MM.1S (cell line): ENCODE results near the gene KLHDC3.

Source experiments
- DNase-seq: peaks from one replicate; pipeline ENCODE4 v3.0.0-alpha.2; 2015
- H2AFZ ChIP-seq: fragments of 300-600 bp; sonication (generic); 2 replicates; pipeline ENCODE4 v1.6.0; 2016; ENCODE audit warnings: antibody characterized with exemption, low read length
- H3F3A ChIP-seq: fragments of 300-600 bp; sonication (generic); 2 replicates; pipeline ENCODE4 v1.6.1; 2016; ENCODE audit warnings: mild to moderate bottlenecking, antibody characterized with exemption, low read length, moderate library complexity, mixed read lengths; ENCODE audit not compliant: insufficient read depth
- H3K27ac ChIP-seq: fragments of 300-600 bp; sonication (generic); 2 replicates; pipeline ENCODE4 v1.5.1; 2016; ENCODE audit warnings: mild to moderate bottlenecking, low read length
- H3K27me3 ChIP-seq: fragments of 300-600 bp; sonication (generic); replicated peaks from 2 replicates; pipeline ENCODE4 v1.6.0; 2016; ENCODE audit warnings: low read length; ENCODE audit not compliant: insufficient read depth
- H3K36me3 ChIP-seq: fragments of 300-600 bp; sonication (generic); replicated peaks from 2 replicates; pipeline ENCODE4 v1.6.1; 2016; ENCODE audit warnings: mild to moderate bottlenecking, low read length, mixed read lengths; ENCODE audit not compliant: insufficient read depth
- H3K4me1 ChIP-seq: fragments of 300-600 bp; sonication (generic); 2 replicates; pipeline ENCODE4 v1.6.1; 2016; ENCODE audit warnings: low read length, mixed read lengths
- H3K4me2 ChIP-seq: fragments of 300-600 bp; sonication (generic); 2 replicates; pipeline ENCODE4 v1.6.0; 2016; ENCODE audit warnings: low read depth, low read length
- H3K4me3 ChIP-seq: fragments of 300-600 bp; sonication (generic); 2 replicates; pipeline ENCODE4 v1.5.1; 2016; ENCODE audit warnings: low read length, mixed read lengths
- H3K79me2 ChIP-seq: fragments of 300-600 bp; sonication (generic); 2 replicates; pipeline ENCODE4 v1.6.1; 2016; ENCODE audit warnings: mixed run types, low read length, mixed read lengths
- H3K9ac ChIP-seq: fragments of 300-600 bp; sonication (generic); 2 replicates; pipeline ENCODE4 v1.6.1; 2016; ENCODE audit warnings: low read length, mixed read lengths
- H3K9me2 ChIP-seq: fragments of 300-600 bp; sonication (generic); replicated peaks from 2 replicates; pipeline ENCODE4 v1.6.1; 2016; ENCODE audit warnings: mild to moderate bottlenecking, low read length, mixed read lengths; ENCODE audit not compliant: insufficient read depth
- H3K9me3 ChIP-seq: fragments of 300-600 bp; sonication (generic); replicated peaks from 2 replicates; pipeline ENCODE4 v1.6.1; 2016; ENCODE audit warnings: mild to moderate bottlenecking, low read length, mixed read lengths; ENCODE audit not compliant: insufficient read depth
- H4K20me1 ChIP-seq: fragments of 300-600 bp; sonication (generic); 2 replicates; pipeline ENCODE4 v1.6.1; 2016; ENCODE audit warnings: mild to moderate bottlenecking, low read length, moderate library complexity, mixed read lengths; ENCODE audit not compliant: insufficient read depth
- CTCF ChIP-seq: fragments of 300-600 bp; sonication (generic); IDR thresholded peaks from 2 replicates; pipeline ENCODE4 v1.5.1; 2016; ENCODE audit warnings: antibody characterized with exemption, low read length, mixed read lengths
- EZH2 ChIP-seq: fragments of 300-600 bp; sonication (generic); optimal IDR thresholded peaks from 2 replicates; pipeline ENCODE3; 2017; ENCODE audit warnings: low read depth, mild to moderate bottlenecking, antibody characterized with exemption, low read length, mixed read lengths
- EZH2phosphoT487 ChIP-seq: fragments of 300-600 bp; sonication (generic); IDR thresholded peaks from 2 replicates; pipeline ENCODE4 v1.6.1; 2018; ENCODE audit warnings: antibody characterized with exemption, low read length

The KLHDC3 gene

GRCh38 chr6:43001843-43002242 lies 12.2 kb upstream of the KLHDC3 start:
- no peak overlapping the region for H3K4me3 ChIP-seq
- H3K27ac ChIP-seq = no peak overlapping the region
- H3K27me3 ChIP-seq = no peaks in the 10 kb centered on the region
- no peaks in the 10 kb centered on the region for H3K9me3 ChIP-seq
- H3K36me3 ChIP-seq = no peaks in the 10 kb centered on the region
- no peak for TF ChIP-seq EZH2phosphoT487
- TF ChIP-seq EZH2 = no peak
- TF ChIP-seq CTCF = no peak
- no peak overlapping the region for H3K4me2 ChIP-seq
- no peak overlapping the region for H3K9ac ChIP-seq
- no peaks in the 10 kb centered on the region for H4K20me1 ChIP-seq
- H3K9me2 ChIP-seq = no peaks in the 10 kb centered on the region
- H3K4me1 ChIP-seq = no peaks in the 10 kb centered on the region
- no peaks in the 10 kb centered on the region for H3F3A ChIP-seq
- H3K79me2 ChIP-seq = no peaks in the 10 kb centered on the region
- H2AFZ ChIP-seq = no peak overlapping the region
- no peak for DNase-seq

GRCh38 chr6:43005844-43006243 lies 8.2 kb upstream of the KLHDC3 start:
- no peaks in the 10 kb centered on the region for H3K9me2 ChIP-seq
- H3K36me3 ChIP-seq = no peaks in the 10 kb centered on the region
- H2AFZ ChIP-seq = no peak overlapping the region
- no peak overlapping the region for H3K4me2 ChIP-seq
- no peaks in the 10 kb centered on the region for H3K27me3 ChIP-seq
- no peak overlapping the region for H3K27ac ChIP-seq
- no peak overlapping the region for H3K4me3 ChIP-seq
- no peaks in the 10 kb centered on the region for H4K20me1 ChIP-seq
- no peak overlapping the region for H3K9ac ChIP-seq
- TF ChIP-seq EZH2phosphoT487 (no peak), CTCF (no peak), EZH2 (no peak)
- no peaks in the 10 kb centered on the region for H3K9me3 ChIP-seq
- DNase-seq = no peak
- no peaks in the 10 kb centered on the region for H3F3A ChIP-seq
- no peaks in the 10 kb centered on the region for H3K4me1 ChIP-seq
- H3K79me2 ChIP-seq = no peaks in the 10 kb centered on the region

- no peak overlapping the region for H2AFZ ChIP-seq
- no peaks in the 10 kb centered on the region for H3F3A ChIP-seq
- H3K36me3 ChIP-seq = no peaks in the 10 kb centered on the region
- H4K20me1 ChIP-seq = no peaks in the 10 kb centered on the region
- no peaks in the 10 kb centered on the region for H3K9me2 ChIP-seq
- no peaks in the 10 kb centered on the region for H3K27me3 ChIP-seq
- TF ChIP-seq EZH2phosphoT487 (no peak), CTCF (no peak), EZH2 (no peak)
- no peak overlapping the region for H3K4me3 ChIP-seq
- H3K4me1 ChIP-seq = no peaks in the 10 kb centered on the region
- no peaks in the 10 kb centered on the region for H3K79me2 ChIP-seq
- no peak for DNase-seq
- no peak overlapping the region for H3K27ac ChIP-seq
- no peak overlapping the region for H3K4me2 ChIP-seq
- no peaks in the 10 kb centered on the region for H3K9me3 ChIP-seq
- no peak overlapping the region for H3K9ac ChIP-seq
These were observed 7.8 kb upstream of the KLHDC3 start for GRCh38 chr6:43006251-43006650.
